ENCODE measurements around the gene FAM47B. TPM values are rescaled to one million over a fixed set of nuclear protein-coding genes. Genes with fewer than 3 reads are reported as not detected.

FAM47B gene
- polyA plus RNA-seq (2011; rRNA removed) = not detected in 2 replicates
- polyA minus RNA-seq (2011; rRNA and poly(A)+ RNA removed) = not detected in 2 replicates

GRCh38 chrX:34942496-34942895, at the start of gene FAM47B:
TSS of gene FAM47B (plus strand) at chrX:34942796. CDS start at chrX:34942832, 36 bp downstream.
- DNase-seq (ENCODE audit: low read depth, low spot score) = no peak
- no peaks in the 10 kb centered on the region; the same call in 1 of the 2 replicates for H3K9me3 ChIP-seq (ENCODE audit: control insufficient read depth, insufficient read depth, low read length)
- ChIA-PET CTCF (no interaction called here), POLR2A (no interaction called here)
- no peak within 1 kb of the TSS for H3K27ac ChIP-seq (ENCODE audit: low read depth, low read length)
- TF ChIP-seq, protein P1, sequence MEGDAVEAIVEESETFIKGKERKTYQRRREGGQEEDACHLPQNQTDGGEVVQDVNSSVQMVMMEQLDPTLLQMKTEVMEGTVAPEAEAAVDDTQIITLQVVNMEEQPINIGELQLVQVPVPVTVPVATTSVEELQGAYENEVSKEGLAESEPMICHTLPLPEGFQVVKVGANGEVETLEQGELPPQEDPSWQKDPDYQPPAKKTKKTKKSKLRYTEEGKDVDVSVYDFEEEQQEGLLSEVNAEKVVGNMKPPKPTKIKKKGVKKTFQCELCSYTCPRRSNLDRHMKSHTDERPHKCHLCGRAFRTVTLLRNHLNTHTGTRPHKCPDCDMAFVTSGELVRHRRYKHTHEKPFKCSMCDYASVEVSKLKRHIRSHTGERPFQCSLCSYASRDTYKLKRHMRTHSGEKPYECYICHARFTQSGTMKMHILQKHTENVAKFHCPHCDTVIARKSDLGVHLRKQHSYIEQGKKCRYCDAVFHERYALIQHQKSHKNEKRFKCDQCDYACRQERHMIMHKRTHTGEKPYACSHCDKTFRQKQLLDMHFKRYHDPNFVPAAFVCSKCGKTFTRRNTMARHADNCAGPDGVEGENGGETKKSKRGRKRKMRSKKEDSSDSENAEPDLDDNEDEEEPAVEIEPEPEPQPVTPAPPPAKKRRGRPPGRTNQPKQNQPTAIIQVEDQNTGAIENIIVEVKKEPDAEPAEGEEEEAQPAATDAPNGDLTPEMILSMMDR (IDR thresholded peaks at IDR 0.05; ENCODE audit: low read depth, low read length) = no peak
- no peaks in the 10 kb centered on the region for H3K27me3 ChIP-seq (ENCODE audit: control insufficient read depth, insufficient read depth, low read length)
- H3K4me3 ChIP-seq (ENCODE audit: low read depth, low read length) = no peak within 1 kb of the TSS

DNA sequence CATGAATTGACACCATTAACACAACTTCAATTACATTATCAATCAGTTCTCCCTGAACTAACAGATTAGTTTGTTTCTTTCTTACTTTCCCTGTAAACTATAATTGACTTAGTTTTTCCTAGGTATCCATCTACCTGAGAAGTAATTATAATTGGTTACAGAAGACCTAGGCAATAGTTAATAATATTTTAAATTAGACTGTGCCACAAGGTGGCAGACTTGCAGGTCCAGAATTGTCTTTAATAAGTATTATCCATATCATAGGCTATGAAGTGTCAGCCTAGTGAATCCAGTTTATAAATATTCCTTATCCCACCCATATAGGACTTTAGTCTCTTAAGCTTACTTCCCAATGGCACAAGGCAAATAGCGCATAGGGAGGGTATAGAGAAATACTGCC, 48.9 kb upstream of the FAM47B start:
- Histone ChIP-seq H3K9me3 (ENCODE audit: control insufficient read depth, insufficient read depth, low read length) (no peaks in the 10 kb centered on the region), H3K27ac (ENCODE audit: low read depth, low read length) (no peak overlapping the region), H3K27me3 (ENCODE audit: control insufficient read depth, insufficient read depth, low read length) (no peaks in the 10 kb centered on the region), H3K4me3 (ENCODE audit: low read depth, low read length) (no peak overlapping the region)
- TF ChIP-seq, protein P1 (IDR thresholded peaks at IDR 0.05; ENCODE audit: low read depth, low read length) = peak; percentile 38
- CTCF ChIA-PET = interaction anchor here (0.5 to 3.2 kb wide), 6 partner anchors 9 to 1846 kb away, joined by 3 to 8 read pairs (median 3); no protein-coding TSS in a partner anchor
- DNase-seq (ENCODE audit: low read depth, low spot score) = no peak
- POLR2A ChIA-PET = no interaction called here

GRCh38 chrX:34900691-34901090, 41.9 kb upstream of the FAM47B start:
- ChIA-PET CTCF (no interaction called here), POLR2A (no interaction called here)

DNA sequence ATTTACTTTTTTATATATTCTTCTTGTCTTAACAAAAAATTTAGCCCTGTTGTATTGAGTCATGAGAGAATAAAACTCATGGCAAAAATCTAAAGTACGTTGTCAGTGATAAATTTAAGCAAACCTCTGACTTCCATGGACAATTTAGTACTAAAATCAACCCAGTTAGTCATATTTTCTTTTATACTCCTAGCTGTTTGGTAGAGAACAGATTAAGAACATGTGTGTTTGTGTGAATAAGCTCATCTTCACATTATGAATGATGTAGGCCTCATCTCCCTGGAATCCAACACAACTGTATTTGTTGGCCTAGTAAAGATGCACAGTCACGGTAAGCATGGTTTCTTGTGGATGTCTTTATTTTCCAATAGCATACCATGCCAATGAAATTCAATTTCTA, 40.8 kb upstream of the FAM47B start:
- TF ChIP-seq, protein P1 (IDR thresholded peaks at IDR 0.05; ENCODE audit: low read depth, low read length) = no peak
- Histone ChIP-seq H3K27ac (ENCODE audit: low read depth, low read length) (no peak overlapping the region), H3K9me3 (ENCODE audit: control insufficient read depth, insufficient read depth, low read length) (no peaks in the 10 kb centered on the region), H3K27me3 (ENCODE audit: control insufficient read depth, insufficient read depth, low read length) (no peaks in the 10 kb centered on the region), H3K4me3 (ENCODE audit: low read depth, low read length) (no peak overlapping the region)
- ChIA-PET POLR2A (no interaction called here), CTCF (no interaction called here)
- DNase-seq (ENCODE audit: low read depth, low spot score) = no peak

More at GRCh38 chrX:34900691-34901090, 41.9 kb upstream of the FAM47B start:
- TF ChIP-seq, protein P1 (IDR thresholded peaks at IDR 0.05; ENCODE audit: low read depth, low read length) = no peak
- Histone ChIP-seq H3K9me3 (ENCODE audit: control insufficient read depth, insufficient read depth, low read length) (no peaks in the 10 kb centered on the region), H3K27me3 (ENCODE audit: control insufficient read depth, insufficient read depth, low read length) (no peaks in the 10 kb centered on the region), H3K4me3 (ENCODE audit: low read depth, low read length) (no peak overlapping the region), H3K27ac (ENCODE audit: low read depth, low read length) (no peak overlapping the region)
- DNase-seq (ENCODE audit: low read depth, low spot score) = no peak

- Histone ChIP-seq H3K4me3 (ENCODE audit: low read depth, low read length) (no peak overlapping the region), H3K9me3 (ENCODE audit: control insufficient read depth, insufficient read depth, low read length) (no peaks in the 10 kb centered on the region), H3K27me3 (ENCODE audit: control insufficient read depth, insufficient read depth, low read length) (no peaks in the 10 kb centered on the region), H3K27ac (ENCODE audit: low read depth, low read length) (no peak overlapping the region)
- CTCF ChIA-PET = interaction anchor here (0.8 to 0.9 kb wide), 2 partner anchors 9 to 16 kb away, joined by 3 to 4 read pairs; no protein-coding TSS in a partner anchor
- POLR2A ChIA-PET = no interaction called here
- TF ChIP-seq, protein P1 (IDR thresholded peaks at IDR 0.05; ENCODE audit: low read depth, low read length) = no peak
- DNase-seq (ENCODE audit: low read depth, low spot score) = no peak
Observed at GRCh38 chrX:34903316-34903715, 39.3 kb upstream of the FAM47B start.

Data from AG04450 (cell line).